Activated CD8-positive, alpha-beta memory T cell treated with anti-CD3 and anti-CD28 coated beads, Interleukin-2, amount 50 U/mL, for 24 hours (primary cell): Measurements from ENCODE around the gene SPINT4.
"Not testable (repeated sequence)": the region's sequence is repeated elsewhere in the genome, so short reads cannot be mapped to it uniquely, and the experiment has no call there.

ENCODE experiments used
- DNase-seq: peaks from one replicate; pipeline ENCODE4 v3.0.0-alpha.2; 2020; ENCODE audit errors: extremely low read depth

Gene SPINT4

DNA sequence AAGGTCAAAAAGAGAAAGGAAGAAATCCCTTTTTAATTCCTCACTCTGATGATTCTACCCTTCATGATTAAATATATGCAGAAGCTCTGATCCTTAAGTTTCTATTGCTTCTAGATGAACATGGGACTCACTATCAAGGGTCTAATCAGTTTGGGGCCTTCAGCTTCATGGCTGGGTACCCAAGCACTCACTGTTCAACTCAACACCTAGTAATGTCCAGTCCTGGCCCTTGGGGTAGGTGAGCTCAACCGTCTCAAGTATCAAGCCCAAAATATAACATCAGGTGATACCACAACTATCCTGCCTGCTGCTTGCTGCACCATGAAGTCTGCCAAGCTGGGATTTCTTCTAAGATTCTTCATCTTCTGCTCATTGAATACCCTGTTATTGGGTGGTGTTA, at the start of gene SPINT4:
Gene SPINT4, plus strand, starts transcription at position 301 of the 400 bp plus-strand sequence. Its CDS starts 21 bp downstream, at position 322.
- no peak for DNase-seq

- no peak for DNase-seq
Measured at GRCh38 chr20:45672765-45673164, 49.4 kb upstream of the SPINT4 start.

- DNase-seq = no peak
Measured at GRCh38 chr20:45679650-45680049, 42.5 kb upstream of the SPINT4 start.

GRCh38 chr20:45685896-45686295, 36.3 kb upstream of the SPINT4 start:
- DNase-seq = no peak

DNA sequence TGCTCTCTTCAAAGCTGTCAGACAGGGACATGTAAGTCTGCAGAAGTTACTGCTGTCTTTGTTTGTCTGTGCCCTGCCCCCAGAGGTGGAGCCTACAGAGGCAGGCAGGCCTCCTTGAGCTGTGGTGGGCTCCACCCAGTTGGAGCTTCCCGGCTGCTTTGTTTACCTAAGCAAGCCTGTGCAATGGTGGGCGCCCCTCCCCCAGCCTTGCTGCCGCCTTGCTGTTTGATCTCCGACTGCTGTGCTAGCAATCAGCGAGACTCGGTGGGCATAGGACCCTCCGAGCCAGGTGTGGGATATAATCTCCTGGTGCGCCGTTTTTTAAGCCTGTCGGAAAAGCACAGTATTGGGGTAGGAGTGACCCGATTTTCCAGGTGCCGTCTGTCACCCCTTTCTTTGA, 28.8 kb upstream of the SPINT4 start:
- DNase-seq = not testable (repeated sequence)

GRCh38 chr20:45695496-45695895, 26.7 kb upstream of the SPINT4 start:
- DNase-seq = no peak

- DNase-seq = no peak
Measured at GRCh38 chr20:45701104-45701503, 21.0 kb upstream of the SPINT4 start.

DNA sequence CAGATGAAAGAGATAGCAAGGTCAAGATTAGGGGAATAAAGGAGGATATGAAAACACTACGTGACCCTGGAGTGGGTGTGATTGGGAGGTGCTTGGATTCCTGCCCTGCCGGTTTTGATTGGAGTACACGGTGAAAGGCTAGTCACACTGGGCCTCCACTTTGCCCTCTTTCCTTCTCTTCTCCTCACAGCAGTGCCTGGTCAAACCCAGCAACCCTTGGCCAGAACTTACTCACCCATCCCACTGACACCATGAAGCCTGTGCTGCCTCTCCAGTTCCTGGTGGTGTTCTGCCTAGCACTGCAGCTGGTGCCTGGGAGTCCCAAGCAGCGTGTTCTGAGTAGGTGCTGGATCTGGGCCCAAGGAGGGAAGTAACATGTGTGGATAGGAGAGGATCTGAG, 20.3 kb upstream of the SPINT4 start, which contains the start of gene WFDC13:
Gene WFDC13, plus strand, starts transcription at position 166 of the 400 bp plus-strand sequence. Its CDS starts 86 bp downstream, at position 252.
- no peak for DNase-seq

DNA sequence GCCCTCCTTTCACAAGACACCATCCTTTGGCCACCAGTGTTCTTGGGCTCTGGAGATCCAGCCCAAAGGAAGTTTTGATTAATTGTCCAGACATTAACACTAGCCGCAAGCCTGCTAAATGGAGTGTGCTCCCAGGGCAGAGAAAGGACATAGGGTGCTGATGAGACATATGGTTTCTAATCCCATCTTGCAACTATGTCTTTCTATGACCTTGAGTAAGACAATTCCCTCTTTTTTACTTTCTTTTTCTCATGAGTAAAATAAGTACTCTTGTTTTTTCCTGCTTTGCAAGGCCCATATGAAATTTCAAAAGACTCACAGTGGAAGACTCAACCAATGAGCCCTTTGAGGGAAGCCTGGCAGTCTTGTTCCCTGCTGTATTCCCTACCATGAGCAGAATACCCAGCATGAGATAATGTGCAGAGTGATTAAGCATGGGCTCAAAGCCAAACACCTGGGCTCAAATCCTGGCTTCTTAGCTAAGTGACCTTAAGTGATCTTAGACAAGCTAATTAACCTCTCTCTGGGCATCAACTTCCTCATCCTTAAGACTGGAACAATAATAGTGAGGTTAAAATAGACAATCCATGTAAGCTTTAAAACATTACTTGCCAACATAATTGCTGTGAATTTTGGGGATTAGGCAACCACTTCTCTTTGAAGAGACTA, 17.0 kb upstream of the SPINT4 start, which contains the start of gene WFDC10B:
Gene WFDC10B, minus strand, starts transcription at position 51 of the 669 bp plus-strand sequence. CDS start 19,027 bp downstream, outside the sequence.
- no peak for DNase-seq

DNA sequence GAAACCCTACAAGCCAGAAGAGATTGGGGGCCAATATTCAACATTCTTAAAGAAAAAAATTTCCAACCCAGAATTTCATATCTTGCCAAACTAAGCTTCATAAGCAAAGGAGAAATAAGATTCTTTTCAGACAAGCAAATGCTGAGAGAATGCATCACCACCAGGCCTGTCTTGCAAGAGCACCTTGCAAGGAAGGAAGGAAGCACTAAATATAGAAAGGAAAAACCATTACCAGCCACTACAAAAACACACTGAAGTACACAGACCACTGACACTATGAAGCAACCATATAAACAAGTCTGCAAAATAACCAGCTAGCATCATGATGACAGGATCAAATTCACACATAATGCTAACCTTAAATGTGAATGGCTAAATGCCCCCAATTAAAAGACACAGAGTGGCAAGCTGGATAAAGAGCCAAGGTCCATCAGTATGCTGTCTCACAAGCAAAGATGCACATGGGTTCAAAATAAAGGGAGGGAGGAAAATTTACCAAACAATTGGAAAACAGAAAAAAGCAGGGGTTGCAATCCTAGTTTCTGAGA, 5.9 kb upstream of the SPINT4 start:
- DNase-seq = not testable (repeated sequence)

DNA sequence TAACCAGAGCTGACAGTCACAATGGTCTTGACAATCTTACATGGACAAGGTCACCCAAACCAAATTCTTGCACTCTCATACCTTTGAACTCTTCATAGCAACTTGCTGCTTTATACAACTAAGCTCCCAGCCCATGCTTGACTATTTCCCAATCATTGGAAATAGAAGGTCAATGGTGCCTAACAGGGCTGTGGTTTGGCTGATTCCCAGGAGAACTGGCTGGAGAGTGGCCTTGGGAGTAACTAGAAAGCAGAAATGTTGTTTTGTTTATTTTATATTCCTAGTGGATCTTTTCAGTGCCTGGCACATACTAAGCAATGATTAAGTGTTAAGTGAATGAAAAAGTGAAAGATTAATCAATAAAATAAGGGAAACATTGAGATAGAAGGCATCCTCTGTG, 3.0 kb downstream of the SPINT4 start:
- DNase-seq = no peak

GRCh38 chr20:45727044-45727443, 4.9 kb downstream of the SPINT4 start:
- DNase-seq = no peak

- DNase-seq = no peak
Measured at GRCh38 chr20:45732199-45732598, 10.1 kb downstream of the SPINT4 start.

DNA sequence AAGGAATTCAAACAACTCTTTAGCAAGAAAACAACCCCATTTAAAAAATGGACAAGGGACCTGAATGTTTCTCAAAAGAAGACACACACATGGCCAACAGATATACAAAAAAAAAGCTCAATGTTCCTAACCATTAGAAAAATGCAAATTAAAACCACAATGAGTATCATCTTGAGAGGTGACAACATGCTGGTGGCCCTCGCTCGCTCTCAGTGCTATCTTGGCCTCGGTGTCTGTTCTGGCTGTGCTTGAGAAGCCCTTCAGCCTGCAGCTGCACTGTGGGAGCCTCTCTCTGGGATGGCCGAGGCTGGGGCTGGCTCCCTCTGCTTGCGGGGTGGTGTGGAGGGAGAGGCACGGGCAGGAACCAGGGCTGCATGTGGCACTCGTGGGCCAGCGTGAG, 13.4 kb downstream of the SPINT4 start:
- no peak for DNase-seq

DNA sequence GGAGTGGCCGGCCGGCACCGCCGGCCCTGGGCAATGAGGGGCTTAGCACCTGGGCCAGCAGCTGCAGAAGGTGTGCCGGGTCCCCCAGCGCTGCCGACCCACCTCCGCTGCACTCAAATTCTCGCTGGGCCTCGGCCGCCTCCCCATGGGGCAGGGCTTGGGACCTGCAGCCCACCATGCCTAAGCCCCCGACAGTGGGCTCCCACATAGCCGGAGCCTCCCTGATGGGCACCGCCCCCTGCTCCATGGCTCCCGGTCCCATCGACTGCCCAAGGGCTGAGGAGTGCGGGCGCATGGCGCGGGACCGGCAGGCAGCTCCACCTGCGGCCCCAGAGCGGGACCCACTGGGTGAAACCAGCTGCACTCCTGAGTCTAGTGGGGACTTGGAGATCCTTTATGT, 13.8 kb downstream of the SPINT4 start:
- DNase-seq = no peak

GRCh38 chr20:45742596-45742995, 20.4 kb downstream of the SPINT4 start:
- no peak for DNase-seq

- no peak for DNase-seq
Measured at GRCh38 chr20:45745015-45745414, 22.9 kb downstream of the SPINT4 start.

DNA sequence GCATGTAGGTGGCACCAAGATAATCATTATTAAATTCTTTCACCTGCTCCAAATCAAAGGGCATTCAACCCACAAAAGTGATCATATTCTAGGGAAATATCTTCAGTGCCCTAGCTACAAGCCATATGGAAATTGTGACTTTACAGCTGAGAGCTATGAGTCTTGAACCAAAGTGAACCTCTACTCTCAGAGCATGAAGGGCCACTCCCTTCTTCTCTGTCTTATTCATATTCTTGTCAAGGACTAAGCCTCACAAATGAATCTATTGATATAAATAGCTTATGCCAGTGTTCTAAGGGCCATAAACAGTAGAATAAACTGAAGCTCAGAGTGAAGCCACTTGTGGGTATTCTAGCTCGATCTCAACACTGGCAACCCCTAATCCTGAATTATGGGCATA, 29.6 kb downstream of the SPINT4 start:
- no peak for DNase-seq

DNA sequence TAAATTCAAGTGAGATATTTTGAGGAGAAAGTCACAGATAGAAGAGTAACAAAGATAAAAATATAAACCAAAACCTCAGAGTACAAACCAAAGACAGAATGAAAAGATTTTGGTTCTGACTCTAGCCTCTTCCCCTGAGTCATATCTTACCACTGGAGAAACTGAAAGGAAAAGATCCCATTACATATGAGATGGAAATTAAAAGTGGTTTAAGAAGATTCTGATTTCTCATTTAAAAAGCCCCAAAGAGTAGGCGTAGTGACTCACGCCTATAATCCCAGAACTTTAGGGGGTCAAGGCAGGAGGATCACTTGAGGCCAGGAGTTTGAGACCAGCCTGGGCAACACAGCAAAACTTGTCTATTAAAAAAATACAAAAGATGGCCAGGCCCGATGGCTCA, 30.6 kb downstream of the SPINT4 start:
- DNase-seq = no peak

DNA sequence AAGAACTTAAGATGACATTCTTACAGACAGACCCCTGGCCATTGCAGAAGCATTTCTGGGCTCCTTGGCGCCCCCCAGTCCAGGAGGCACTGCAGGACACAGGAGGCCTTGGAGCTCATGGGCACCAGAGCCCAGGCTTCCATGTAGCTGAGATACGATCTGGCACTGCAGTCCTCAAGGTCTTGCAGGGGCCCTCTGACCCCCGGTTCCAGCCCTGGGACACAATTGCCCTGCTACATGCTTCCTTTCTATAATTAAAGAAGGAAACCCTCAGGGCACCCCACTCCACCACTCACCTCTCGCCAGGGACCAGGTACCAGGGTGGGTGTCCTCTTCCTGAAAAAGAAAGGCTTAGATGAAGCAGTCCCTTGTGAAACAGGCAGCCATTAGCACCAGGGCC, 35.9 kb downstream of the SPINT4 start:
- DNase-seq = no peak

- DNase-seq = not testable (repeated sequence)
Measured at GRCh38 chr20:45759921-45760320, 37.8 kb downstream of the SPINT4 start.

DNA sequence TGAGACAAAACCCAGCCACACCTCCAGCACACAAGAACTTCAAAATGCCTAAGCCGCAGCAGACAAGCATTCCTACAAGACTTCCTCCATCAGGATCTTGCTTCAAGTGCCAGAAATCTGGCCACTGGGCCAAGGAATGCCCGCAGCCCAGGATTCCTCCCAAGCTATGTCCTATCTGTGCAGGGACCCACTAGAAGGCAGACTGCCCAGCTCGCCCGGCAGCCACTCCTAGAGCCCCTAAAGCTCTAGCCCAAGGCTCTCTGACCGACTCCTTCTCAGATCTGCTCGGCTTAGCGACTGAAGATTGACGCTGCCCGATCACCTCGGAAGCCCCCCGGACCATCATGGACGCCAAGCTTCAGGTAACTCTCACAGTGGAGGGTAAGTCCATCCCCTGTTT, 39.8 kb downstream of the SPINT4 start:
- DNase-seq = not testable (repeated sequence)

GRCh38 chr20:45764618-45765282, 42.6 kb downstream of the SPINT4 start:
- not testable (repeated sequence) for DNase-seq
